HG02884 (cell line): ENCODE measurements around the gene PRM1.

Experiments
- ATAC-seq: cut with Tn5 transposase; IDR thresholded peaks from one replicate; pipeline ENCODE4 v1.9.1; 2021; ENCODE audit warnings: mild to moderate bottlenecking, moderate library complexity; ENCODE audit not compliant: unreplicated experiment

The PRM1 gene

DNA sequence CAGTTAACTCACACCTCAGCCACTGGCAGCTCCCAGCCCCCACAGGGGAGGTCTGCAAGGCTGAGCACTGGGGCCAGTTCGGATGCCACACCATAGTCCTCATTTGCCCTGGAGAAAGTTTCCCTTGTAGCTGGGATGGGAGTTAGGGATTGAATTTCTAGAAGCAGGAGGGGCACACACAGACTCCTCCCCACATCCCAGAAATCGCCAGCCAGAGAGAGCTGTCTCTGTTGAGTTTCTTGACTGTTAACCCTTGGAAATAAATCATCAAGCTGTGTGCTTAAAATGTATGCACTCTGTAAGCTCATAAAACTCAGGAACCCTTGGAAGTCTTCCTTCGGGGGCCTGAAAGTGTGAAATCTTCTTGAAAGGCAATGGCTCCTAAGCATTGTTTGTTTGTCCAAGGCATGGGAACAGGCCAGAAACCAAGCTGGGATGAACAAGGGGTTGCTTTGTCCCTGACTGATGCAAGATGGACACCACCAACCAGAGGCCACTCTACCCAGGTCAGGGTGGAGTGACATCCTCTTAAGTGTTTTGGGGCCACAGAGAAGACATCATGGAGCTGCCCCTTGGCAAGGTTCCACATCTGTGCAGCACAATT is 7.3 kb downstream of the PRM1 start:
- ATAC-seq: no peak

DNA sequence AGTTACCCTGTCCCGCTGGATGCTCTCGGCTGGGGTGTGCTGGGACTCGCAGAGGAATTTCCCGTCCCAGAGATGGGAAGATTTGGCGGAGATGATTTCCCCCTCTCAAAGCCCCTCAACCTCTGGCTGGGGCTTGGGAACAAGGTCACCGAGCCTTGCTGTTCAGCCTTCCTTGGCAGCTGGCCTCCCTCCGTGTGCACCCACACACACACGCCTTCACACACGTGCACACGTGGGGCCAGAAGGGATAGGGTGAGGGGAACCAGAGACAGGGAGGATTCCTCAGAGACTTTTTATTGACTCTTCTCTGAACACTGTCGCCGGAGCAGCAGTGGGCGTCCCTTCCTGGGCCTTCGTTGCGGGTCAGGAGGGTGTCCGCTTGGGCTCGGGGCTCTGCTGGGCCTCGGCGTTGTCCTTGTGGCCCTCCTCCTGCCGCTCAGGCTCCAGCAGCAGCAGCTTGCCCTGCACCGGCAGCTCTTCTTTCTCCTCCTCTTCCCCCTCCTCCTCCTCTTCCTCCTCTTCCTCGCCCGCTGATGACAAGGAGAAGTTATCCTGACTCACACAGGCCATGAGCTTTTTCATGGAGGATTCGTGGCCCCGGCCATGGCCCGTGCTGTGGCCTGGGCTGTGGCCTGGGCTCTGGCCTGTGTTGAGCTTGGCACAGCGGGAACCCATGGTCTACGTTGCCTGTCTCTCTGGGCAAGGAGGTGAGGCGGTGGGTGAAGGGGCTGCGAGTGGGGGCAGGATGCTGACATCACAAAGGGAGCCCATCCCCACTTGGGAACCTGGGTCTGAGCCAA is 8.0 kb downstream of the PRM1 start, which contains the start of gene PRM3:
TSS of gene PRM3 (minus strand) at position 709 of the 800 bp plus-strand sequence. CDS start at position 675, 34 bp downstream.
- ATAC-seq: no peak

DNA sequence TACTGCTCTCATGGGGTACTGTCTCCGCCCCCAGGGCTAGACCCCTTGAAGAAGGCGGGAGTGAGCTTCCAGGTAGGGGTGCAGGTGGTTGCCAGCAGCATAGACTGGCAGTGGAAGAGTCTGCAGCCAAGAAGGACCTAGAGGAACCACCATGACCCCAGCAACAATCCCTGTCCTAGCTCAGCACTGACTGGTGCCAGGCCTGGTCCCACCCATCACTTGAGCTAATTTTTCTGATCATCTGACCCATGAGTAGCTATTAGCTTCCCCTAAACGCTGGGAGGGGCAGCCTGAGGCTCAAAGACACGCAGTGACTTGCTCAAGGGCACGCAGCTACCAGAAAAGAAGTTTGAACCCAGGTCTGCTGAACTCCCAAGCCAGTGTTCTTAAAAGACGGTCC is 8.6 kb downstream of the PRM1 start:
- ATAC-seq: no peak

DNA sequence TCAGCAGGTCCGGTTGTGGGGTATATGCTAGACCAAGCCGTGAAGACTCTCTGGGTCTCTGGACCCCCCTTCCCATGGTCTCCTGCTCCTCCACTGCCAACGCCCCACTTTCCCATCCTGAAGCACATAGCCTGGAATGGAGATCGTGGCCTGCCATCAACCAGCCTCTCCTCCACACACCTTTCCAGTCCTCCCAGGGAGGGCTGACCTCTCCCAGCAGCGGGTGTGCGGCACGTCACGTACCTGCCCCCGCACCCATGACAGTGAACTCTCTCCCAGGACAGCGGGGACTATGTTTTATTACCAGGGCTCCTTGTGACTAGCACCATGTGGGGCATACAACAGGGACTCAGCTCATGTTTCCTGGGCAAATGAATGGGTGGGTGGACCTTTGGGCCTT is 9.5 kb downstream of the PRM1 start:
- ATAC-seq: no peak

DNA sequence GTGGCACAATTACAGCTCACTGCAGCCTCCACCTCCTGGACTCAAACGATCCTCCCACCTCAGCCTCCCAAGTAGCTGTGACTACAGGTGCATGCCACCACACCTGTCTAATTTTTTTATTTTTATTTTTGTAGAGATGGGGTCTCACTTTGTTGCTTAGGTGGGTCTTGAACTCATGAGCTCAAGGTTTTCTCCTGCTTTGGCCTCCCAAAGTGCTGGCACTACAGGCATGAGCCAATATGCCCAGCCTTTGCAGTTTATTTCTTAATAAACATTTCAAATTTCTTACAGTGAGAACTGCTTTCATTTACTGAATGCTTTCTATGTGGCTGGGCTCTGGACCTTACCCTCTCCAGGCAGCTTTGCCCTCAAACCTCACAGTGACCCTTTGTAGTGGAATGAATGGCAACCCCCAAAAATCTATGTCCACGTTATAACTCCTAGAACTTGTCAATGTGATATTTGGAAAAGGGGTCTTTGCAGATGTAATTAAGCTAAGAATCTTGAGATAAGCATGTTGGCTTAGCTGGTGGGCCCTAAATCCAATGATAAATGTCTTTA is 10.4 kb downstream of the PRM1 start:
- ATAC-seq: no peak

DNA sequence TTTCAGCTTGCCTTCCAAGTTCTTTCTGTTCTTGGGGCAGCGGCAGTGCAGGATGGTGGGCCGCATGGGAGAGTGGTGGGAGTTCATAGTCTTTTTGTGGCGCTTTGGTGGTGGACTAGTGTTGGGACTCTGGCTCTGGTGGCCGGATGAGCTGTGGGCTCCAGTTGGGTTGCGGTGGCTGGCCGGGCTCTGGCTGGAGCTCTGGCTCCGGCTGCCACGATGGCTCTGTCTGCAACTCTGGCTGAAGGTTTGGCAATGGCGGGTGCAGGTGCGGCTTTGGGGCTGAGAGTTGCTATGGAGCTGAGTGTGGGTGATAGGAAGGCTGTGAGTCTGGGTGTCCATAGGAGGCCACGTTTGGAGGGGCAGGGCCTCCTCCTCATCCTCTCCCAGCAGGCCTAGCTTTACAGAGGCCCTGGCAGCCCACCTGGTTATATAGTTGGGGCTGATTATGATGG is 12.2 kb downstream of the PRM1 start, which contains the start of gene TNP2:
TSS of gene TNP2 (minus strand) at position 405 of the 455 bp plus-strand sequence. CDS start at position 342, 63 bp downstream.
- no peak for ATAC-seq

DNA sequence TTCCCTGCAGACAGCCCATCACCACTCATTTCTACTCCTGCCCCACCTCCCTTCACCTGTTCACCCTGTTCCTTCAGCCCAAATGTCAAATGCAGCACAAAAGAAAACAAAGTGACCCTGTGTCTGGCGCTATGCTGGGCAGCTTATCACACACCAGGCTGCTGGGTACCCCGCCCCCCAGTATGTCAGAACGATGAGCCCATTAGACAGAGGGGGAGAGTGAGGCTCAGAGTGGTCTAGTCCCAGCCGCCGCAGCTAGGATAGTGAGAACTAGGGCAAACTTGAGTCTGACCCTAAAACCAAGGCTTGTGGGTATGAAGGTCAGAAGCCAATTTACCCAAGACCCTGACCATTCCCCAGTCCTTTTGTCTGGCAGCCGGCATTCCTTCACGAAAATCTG is 16.0 kb downstream of the PRM1 start:
- no peak for ATAC-seq

DNA sequence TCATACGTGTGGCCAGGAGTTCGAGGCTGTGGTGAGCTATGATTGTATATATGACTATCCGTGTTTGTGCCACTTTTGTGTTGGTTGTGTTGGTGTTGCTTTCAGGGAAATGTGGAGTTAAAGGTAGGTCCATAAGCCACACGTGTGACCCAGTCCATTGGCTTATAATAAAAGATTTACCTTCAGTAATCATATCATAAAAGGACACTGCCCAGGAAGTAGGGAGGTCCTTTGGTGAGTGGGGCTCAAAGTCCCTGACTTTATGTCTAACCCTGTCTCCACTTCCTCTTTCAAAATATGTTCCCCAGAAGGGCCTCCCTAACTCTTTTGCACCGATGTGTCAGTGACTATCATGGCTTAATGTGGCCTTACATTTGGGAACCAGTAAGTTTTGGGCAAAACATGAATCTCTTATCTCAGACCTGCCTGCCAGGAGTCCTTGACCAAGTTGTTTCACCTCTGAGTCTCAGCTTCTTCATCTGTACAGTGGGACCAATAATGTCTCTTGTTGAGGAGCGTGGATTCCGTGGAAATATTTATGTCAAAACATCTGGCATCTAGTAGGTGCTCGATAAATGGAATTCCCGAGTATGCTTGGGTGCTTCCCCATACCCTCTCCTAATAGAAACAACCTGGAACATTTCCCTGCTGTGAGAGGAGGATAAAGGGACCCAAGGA is 16.8 kb downstream of the PRM1 start:
- ATAC-seq: no peak

DNA sequence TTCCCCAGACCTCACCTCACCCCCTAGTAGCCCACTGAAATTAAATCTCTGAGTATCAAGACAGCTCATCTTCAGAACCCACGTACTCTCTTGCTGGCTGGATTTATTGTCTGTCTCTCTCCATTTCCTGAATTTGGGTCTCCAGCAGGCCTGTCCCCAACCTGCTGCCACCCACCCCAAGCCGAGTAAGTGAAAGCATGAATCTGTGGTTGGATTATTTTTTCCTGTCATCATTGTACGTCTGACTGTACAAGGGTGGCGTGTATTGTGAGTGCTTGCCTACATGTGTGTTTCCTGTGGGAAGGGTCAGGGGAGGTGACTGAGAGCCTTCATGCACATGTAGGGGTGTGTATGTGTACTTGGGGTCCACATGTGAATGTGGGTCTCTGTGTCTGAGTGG is 17.4 kb downstream of the PRM1 start:
- ATAC-seq: no peak

DNA sequence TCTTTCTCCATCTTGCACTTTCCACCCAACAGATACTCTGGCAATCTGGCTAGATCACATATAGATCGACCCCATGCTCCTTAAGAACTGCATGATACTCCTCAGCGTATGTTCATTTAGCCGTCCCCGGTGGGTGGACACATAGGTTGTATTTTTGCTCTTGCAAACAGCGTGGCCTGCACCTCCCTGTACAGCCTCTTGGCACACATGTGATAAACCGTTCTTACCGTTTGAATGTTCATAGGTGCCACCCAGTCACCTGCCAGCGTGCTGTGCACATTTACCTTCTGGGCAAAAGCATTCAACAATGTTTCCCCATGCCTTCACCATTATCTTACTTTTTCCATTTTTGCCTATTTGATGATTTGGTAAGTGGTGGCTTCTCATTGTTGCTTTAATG is 18.2 kb downstream of the PRM1 start:
- no peak for ATAC-seq

DNA sequence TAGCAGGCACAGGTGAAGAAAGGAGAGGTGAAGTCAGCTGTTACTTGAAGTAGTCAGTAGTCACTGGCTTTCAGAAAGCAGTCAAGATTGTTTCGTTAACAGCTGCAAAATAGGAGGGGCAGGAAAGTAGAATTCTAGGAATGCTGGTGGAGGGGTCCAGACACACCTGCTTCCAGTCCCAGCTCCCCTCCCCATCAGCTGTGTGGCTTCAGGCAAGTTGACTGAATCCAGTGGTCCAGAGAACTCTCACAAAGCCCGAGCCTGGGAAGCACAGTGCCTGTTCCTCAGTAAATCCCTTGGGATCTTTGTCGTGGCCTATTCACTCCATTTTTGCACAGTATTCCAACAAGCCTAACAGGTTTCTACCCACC is 20.5 kb downstream of the PRM1 start:
- ATAC-seq: no peak

DNA sequence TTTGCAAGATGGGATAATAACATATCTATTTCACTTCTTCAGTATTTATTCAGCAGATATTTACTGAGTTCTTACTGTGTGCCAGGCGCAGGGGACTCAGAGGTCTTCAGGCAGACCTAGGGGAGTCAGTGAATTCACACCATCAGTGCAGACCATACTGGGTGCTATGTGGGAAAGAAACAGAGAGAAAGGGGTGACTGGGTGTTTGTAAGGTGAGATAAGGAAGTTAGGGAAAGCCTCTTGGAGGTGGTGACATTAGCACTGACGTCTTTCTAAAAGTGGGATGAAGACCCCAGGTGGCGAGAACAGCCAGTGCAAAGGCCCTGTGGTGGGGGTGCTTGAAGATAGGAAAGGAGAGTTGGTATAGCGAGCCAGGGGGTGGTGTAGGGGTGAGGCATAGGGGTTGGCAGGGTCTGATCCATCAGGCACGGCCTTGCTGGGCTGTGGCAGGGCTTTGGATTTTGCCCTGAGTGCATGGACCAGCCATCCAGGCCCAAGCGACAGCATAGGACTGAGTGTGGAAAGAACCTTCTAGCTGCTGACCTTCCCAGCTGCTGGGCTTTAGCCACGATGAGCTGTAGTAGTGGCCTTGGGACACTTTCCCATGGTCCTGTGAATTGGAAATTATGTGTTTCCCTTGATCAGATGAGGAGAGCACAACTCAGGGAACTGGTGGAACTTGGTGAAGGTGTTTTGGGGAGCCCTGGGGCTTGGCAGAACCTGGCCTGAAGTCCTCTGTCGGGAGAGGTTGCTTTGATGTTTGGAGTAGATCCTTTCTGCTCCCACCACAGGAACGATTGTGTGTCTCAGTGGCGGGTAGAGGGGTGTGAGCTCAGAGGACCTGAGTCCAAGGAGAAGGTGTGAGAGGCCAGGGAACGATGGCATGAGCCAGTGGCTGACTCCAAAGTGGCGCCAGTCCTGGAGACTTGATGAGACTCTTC is 21.2 kb downstream of the PRM1 start:
- no peak for ATAC-seq

DNA sequence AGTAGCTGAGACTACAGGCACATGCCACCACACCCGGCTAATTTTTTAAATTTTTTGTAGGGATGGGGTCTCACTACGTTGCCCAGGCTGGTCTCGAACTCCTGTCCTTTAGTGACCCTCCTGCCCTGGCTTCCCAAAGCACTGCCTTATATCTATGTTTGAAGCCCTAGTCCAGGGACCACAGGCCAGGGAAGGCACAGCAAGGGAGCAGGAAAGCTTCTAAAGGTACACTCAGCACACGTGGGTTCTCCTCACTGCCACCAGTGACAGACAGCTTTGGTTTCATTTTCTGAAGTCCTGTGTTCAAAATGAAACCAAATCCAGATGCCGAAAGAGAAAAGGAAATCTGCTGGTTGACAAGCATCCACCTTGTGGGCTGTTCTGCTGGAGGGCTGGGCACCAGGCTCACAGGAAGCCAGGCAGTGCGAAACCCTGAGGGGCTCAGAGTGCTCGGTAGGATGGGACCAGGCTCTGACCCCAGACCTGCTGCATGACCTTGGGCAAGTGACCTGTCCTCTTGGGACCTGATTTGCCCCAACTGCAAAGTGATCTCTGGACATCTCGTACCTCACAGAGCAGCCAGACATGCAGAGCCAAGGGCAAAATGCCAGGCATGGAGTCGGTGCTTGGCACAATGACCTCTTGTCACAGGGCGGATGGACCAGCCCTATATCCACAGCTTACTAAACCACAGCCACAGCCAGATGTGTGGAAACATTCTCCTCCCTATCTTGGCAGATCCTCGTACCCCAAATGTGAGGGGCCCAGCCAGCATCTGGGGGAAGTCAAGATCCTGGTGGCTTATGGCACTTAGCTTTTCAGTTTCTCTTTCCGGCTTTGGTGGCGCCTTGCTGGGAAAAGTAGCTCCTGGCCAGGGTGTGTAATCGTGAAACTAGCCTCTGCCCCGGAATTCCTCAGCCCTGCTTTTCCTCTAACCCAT is 22.3 kb downstream of the PRM1 start:
- no peak for ATAC-seq

DNA sequence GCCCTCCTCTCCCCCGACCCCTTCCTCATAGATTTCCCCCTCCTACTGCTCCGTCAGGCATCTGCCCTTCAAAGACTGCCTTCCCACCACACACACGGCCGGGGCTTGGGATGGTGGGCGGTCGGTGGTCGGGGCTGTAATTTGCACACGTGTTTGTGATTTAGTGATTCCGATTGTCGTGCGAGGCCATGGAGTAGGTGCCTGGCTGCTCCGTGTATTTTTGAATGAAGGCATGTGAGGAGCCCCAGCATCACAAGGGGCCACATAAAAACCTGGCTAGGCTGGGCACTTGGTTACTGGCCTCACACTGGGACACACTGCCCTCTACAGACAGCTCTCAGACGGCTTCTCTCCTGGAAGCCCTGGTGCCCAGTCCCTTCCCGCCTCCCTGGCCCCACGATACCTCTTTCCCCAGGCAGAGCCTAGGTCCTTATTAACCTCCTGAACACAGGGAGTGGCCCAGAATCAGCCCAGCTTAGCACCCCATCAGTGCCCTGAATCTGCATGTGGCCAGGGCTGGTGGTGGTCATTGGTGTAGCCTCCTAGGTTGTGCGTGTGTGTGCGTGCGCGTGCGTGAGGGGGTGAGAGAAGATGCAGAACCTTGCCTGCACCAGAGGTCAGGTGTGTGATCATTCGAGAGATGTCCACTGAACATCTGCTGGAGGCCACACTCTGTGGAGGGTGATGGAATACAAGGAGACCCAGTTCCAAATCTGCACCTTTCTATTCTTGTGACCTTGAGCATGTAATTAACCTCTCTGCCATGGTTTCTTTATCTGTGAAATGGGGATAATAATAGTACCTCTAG is 23.8 kb downstream of the PRM1 start:
- no peak for ATAC-seq

DNA sequence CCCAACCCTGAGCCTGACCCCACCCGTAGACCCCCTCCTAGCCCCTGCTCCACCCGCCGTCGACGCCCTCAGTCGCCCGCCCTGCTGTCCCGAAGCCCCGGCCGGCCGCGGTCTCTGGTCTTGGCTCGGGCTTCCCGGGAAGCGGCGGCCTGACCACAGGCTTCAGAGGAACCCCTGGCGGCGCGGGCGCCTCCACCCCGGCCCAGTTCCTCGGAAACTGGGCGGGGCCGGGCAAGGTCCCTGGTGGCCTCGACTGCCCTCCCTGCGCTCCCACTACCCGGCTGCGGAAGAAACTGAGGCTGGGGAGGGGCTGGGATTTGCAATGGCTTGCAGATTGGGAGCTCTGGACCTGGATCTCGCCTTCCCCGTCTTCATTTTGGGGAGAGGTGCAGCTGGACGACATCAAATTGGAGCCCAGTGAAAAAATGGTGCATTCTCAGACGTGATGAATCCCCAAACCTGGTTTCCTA is 24.4 kb downstream of the PRM1 start:
- no peak for ATAC-seq

DNA sequence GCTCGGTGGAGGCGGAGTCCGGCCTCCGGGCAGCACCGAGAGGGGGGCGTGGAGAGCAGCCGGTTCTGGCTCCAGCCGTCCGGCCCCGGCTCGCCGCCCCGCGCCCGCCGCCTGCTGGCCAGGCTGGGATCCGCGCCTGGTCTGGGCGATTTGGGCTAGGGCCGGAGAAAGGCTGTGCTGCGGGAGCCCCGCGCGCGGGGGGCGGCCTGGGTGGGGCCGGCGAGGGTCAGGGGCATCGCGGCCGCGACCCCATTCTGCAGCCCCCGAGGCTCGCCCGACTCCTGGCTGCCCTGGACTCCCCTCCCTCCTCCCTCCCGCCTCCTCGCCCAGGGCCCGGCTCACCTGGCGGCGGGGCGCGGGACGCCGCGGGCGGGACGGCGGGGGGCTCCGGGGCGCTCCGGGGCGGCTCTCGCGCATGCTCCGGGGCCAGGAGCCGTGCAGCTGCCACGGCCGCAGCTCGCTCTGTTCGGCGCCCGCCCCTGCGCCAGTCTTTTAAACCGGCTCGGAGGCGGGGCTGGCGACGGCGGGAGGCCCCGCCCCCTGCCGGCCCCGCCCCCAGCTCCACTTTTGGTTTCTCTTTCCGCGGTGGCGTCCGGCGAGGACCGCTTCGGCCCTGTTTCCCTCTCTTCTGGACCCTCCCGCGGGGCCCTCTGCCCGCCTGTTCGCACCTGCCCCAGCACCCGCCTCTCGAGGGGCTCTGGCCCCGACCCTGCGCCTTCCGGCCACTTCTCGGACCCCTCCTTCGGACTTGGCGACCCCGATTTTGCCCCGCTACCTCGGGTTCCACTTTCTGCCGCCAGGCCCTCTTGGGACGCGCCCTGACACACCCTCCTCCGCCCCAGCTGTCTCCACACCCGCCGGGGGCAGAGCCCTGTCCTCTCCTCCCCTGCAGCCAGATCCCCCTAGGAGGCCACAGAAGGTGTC is 25.1 kb downstream of the PRM1 start, which contains the start of gene SOCS1:
TSS of gene SOCS1 (minus strand) at position 468 of the 924 bp plus-strand sequence. CDS start 726 bp downstream, outside the sequence.
- peak; percentile 45 for ATAC-seq
